HepG2 (cell line): Measurements from ENCODE around the gene ZNF367. TPM values are rescaled to one million over a fixed set of nuclear protein-coding genes. Genes with fewer than 3 reads are reported as not detected.

Source experiments
- ATAC-seq: fragments of 200-7000 bp; cut with Tn5 transposase; 3 replicates; pipeline ENCODE4 v1.9.1; 2020; ENCODE audit warnings: mild to moderate bottlenecking, moderate library complexity
- BruUV-seq: library from RNA; stranded (reverse); fragments of 400-500 nt; replicated peaks from 2 replicates; lab custom pipeline; 2021; lab: Mats Ljungman, UMichigan
- CTCF ChIA-PET: fragments of 300-600 bp; formaldehyde crosslinking; extraction: SDS; loops from one replicate; lab custom pipeline; 2021; ENCODE audit warnings: low total read pairs, inconsistent platforms, low intra/inter-chr PET ratio; lab: Yijun Ruan, JAX
- POLR2A ChIA-PET: fragments of 350-600 bp; sonication (Branson Sonifier 250); formaldehyde crosslinking; loops from one replicate; lab custom pipeline; 2020; ENCODE audit warnings: antibody characterized with exemption, inconsistent platforms; lab: Yijun Ruan, JAX
- DNase-seq: peaks from one replicate; pipeline ENCODE4 v3.0.0-alpha.2; 2015; ENCODE audit warnings: low spot score
- FAIRE-seq: peaks from 3 replicates; lab custom pipeline; 2011; peaks lifted over from hg19 to GRCh38; lab: Jason Lieb, UNC
- H2AFZ ChIP-seq: one replicate; pipeline ENCODE4 v1.6.1; 2011; ENCODE audit warnings: low read length, inconsistent platforms
- H3K27ac ChIP-seq: fragments of 300-600 bp; 3 replicates; pipeline ENCODE4 v1.8.0; 2011; ENCODE audit warnings: mixed run types, mild to moderate bottlenecking, mixed read lengths, low read length, inconsistent platforms; ENCODE audit not compliant: insufficient read depth; ENCODE audit errors: extremely low read length
- H3K27me3 ChIP-seq, 2 experiments: fragments of 200-600 bp in 1 of 2; 2 replicates in 1 of 2; 3 replicates in 1 of 2; pipeline versions ENCODE4 v1.6.0 to v1.8.0; 2011; ENCODE audit warnings: low read length in 2 of 2, mild to moderate bottlenecking in 2 of 2, moderate library complexity in 2 of 2, inconsistent platforms in 1 of 2; ENCODE audit not compliant: insufficient read depth in 2 of 2, control insufficient read depth in 1 of 2
- H3K36me3 ChIP-seq, 2 experiments: fragments of 200-600 bp in 1 of 2; replicated peaks in 1 of 2; 2 replicates in 1 of 2; 3 replicates in 1 of 2; pipeline versions ENCODE4 v1.5.1 to v1.8.0; 2011; ENCODE audit warnings: low read length in 2 of 2, inconsistent platforms in 1 of 2; ENCODE audit not compliant: insufficient read depth in 2 of 2, control insufficient read depth in 1 of 2
- H3K4me1 ChIP-seq: 2 replicates; pipeline ENCODE4 v1.5.1; 2012; ENCODE audit warnings: low read length, inconsistent platforms; ENCODE audit not compliant: insufficient read depth
- H3K4me2 ChIP-seq: 2 replicates; pipeline ENCODE4 v1.6.0; 2011; ENCODE audit warnings: low read depth, low read length, inconsistent platforms
- H3K4me3 ChIP-seq, 3 experiments: fragments of 200-600 bp in 1 of 3; sonication (generic), shearing (Covaris generic) in 1 of 3; replicated peaks in 1 of 3; 2 replicates each; pipeline ENCODE4 v1.5.1; 2011 to 2016; ENCODE audit warnings: low read length in 3 of 3, inconsistent platforms in 2 of 3, low read depth in 2 of 3, mild to moderate bottlenecking in 2 of 3, control low read depth in 1 of 3, mixed read lengths in 1 of 3; ENCODE audit not compliant: insufficient read depth in 1 of 3
- H3K79me2 ChIP-seq: one replicate; pipeline ENCODE4 v1.6.1; 2011; ENCODE audit warnings: low read length, inconsistent platforms; ENCODE audit not compliant: insufficient read depth
- H3K9ac ChIP-seq: 2 replicates; pipeline ENCODE4 v1.6.0; 2011; ENCODE audit warnings: mild to moderate bottlenecking, low read depth, low read length, inconsistent platforms; ENCODE audit not compliant: insufficient read depth
- H3K9me3 ChIP-seq: 2 replicates; pipeline ENCODE4 v1.5.1; 2012; ENCODE audit warnings: mild to moderate bottlenecking, low read length
- H4K20me1 ChIP-seq: 2 replicates; pipeline ENCODE4 v1.6.0; 2011; ENCODE audit warnings: inconsistent platforms, mild to moderate bottlenecking, low read length, moderate library complexity; ENCODE audit not compliant: insufficient read depth
- ATF7-NPFF ChIP-seq: sonication (generic); formaldehyde crosslinking; IDR thresholded peaks from 2 replicates; pipeline ENCODE4 v1.8.1; 2023; ENCODE audit warnings: mild to moderate bottlenecking, low read depth, missing genetic modification reagents, moderate library complexity
- ERF ChIP-seq: IDR thresholded peaks from 2 replicates; pipeline ENCODE4 v1.6.1; 2018; ENCODE audit warnings: missing biosample characterization, missing genetic modification reagents
- KAT2B ChIP-seq: fragments of 150-350 bp; IDR thresholded peaks from 2 replicates; pipeline ENCODE4 v1.6.1; 2014; ENCODE audit warnings: low read depth, low read length, borderline replicate concordance
- MAFF ChIP-seq: IDR thresholded peaks from 2 replicates; pipeline ENCODE4 v1.6.1; 2011; ENCODE audit warnings: low read depth, low read length, improper control_type of control experiment
- MAFK ChIP-seq, 2 experiments: IDR thresholded peaks in 1 of 2; conservative IDR thresholded peaks in 1 of 2; 2 replicates each; pipeline ENCODE4 v1.6.1; 2011; ENCODE audit warnings: improper control_type of control experiment in 2 of 2, low read length in 2 of 2
- NCOR1 ChIP-seq: fragments of 200-600 bp; sonication (generic); IDR thresholded peaks from 2 replicates; pipeline ENCODE4 v1.7.0; 2017; ENCODE audit warnings: antibody characterized with exemption, low read length, borderline replicate concordance
- PHF5A ChIP-seq: IDR thresholded peaks from one replicate; pipeline ENCODE4 v1.6.1; 2018; ENCODE audit warnings: low read depth, missing genetic modification reagents; ENCODE audit not compliant: unreplicated experiment
- POLR2A ChIP-seq, 2 experiments: IDR thresholded peaks; 2 replicates each; pipeline ENCODE4 v1.6.1; 2011; ENCODE audit warnings: low read depth in 2 of 2, low read length in 2 of 2, mild to moderate bottlenecking in 1 of 2, moderate library complexity in 1 of 2; ENCODE audit not compliant: insufficient read depth in 1 of 2
- SKI ChIP-seq: fragments of 450-650 bp; IDR thresholded peaks from one replicate; pipeline ENCODE4 v1.6.1; 2018; ENCODE audit warnings: mild to moderate bottlenecking; ENCODE audit not compliant: partially characterized antibody
- THYN1 ChIP-seq: sonication (generic); formaldehyde crosslinking; IDR thresholded peaks from 2 replicates; pipeline ENCODE4 v1.8.1; 2023; ENCODE audit warnings: low read depth, mild to moderate bottlenecking, moderate library complexity, missing genetic modification reagents, borderline replicate concordance
- ZBTB21 ChIP-seq: sonication (generic); formaldehyde crosslinking; IDR thresholded peaks from 2 replicates; pipeline ENCODE4 v1.4.0; 2020; ENCODE audit warnings: missing genetic modification reagents
- ZNF121 ChIP-seq: sonication (generic); formaldehyde crosslinking; IDR thresholded peaks from 2 replicates; pipeline ENCODE4 v1.5.0; 2020; ENCODE audit warnings: mild to moderate bottlenecking, missing genetic modification reagents
- WGBS: methylation state at CpG from one replicate; pipeline ENCODE4 v1.1.6; 2017; ENCODE audit warnings: low lambda C conversion rate; 5-methylcytosine and 5-hydroxymethylcytosine counted together
- in situ Hi-C: cut with HindIII; loops from 2 replicates; pipeline ENCODE4 v1.10.0; 2017; ENCODE audit warnings: low pct_unique_long_range_greater_than_20kb; ENCODE audit not compliant: extremely low pct_ligation_motif_present
- intact Hi-C: fragments of 100-400 bp; cut with micrococcal nuclease; formaldehyde crosslinking; loops from one replicate; pipeline ENCODE4 v1.10.0; 2022; ENCODE audit not compliant: unreplicated experiment
- polyA plus RNA-seq, 8 experiments: library from polyadenylated mRNA; depleted of rRNA in 3 of 8; stranded (reverse) in 7 of 8; unstranded in 1 of 8; fragments of >200 nt; fragmentation: Illumina TruSeq in 4 of 8; extraction: Trizol in 4 of 8; gene quantifications; 2 replicates each; pipeline versions ENCODE4 v1.2.1 to v1.2.3, GENCODE V29; 2011 to 2016; ENCODE audit warnings: low read depth in 4 of 8, missing spikeins in 1 of 8, mixed read lengths in 1 of 8; ENCODE audit not compliant: insufficient read depth in 1 of 8
- total RNA-seq, 5 experiments: library from RNA; depleted of rRNA; stranded (reverse); fragments of >200 nt; fragmentation: Illumina TruSeq; extraction: Trizol; gene quantifications; 2 replicates each; pipeline ENCODE4 v1.2.3, GENCODE V29; 2016; ENCODE audit warnings: low read depth in 1 of 5
- TF ChIP-seq, protein P1 (sequence below): sonication (generic); formaldehyde crosslinking; IDR thresholded peaks from 2 replicates; pipeline ENCODE4 v1.8.0; 2022; ENCODE audit warnings: mild to moderate bottlenecking, missing genetic modification reagents
- TF ChIP-seq, protein P2 (sequence below): sonication (generic); formaldehyde crosslinking; IDR thresholded peaks from 2 replicates; pipeline ENCODE4 v1.5.0; 2020; ENCODE audit warnings: mild to moderate bottlenecking, missing genetic modification reagents

Gene ZNF367
- total and polyA plus RNA-seq, 2 of the 13 experiments (the other 11 are each of a cell fraction or from before 2014, with no cell fraction given) = 2.9 to 7.7 TPM

DNA sequence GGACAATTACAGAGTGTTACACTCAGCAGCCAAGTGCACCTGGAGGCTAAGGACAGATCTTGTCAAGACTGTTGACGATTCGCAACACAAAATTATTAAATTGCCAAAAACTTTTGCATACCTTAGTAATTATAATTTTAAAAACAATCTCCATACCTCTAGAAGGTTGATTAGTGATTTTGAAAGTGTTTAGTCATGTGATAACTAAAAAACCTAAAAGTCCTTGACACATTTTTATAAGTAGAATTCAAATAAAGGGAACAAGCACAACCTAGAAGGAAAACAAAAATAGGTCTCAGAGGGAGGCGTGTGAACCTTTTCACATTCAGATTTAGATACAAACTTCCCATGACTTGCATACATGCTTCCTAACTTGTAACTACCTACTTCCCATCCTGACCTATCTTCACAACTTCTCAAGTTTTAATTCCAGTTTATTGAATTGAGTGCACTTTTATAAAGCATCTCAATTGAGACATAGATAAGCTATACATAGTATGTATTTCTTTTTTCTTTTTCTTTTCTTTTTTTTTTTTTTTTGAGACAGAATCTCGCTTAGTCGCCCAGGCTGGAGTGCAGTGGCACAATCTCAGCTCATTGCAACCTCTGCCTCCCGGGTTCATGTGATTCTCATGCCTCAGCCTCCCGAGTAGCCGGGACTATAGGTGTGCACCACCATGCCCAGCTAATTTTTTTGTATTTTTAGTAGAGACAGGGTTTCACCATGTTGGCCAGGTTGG is 5.8 kb downstream of the ZNF367 start:
- Histone ChIP-seq H3K4me1 (peaks cover 69% of the 10 kb centered on the region), H3K79me2 (peaks cover 82% of the 10 kb centered on the region), H3K36me3 (no peaks in the 10 kb centered on the region), H3K27me3 (no peaks in the 10 kb centered on the region; a peak in 1 of 5 replicates), H4K20me1 (no peaks in the 10 kb centered on the region; the same call in 1 of the 2 replicates), H3K9me3 (no peaks in the 10 kb centered on the region), H3K9ac (no peak overlapping the region), H2AFZ (no peak overlapping the region), H3K4me3 (no peak overlapping the region), H3K27ac (no peak overlapping the region), H3K4me2 (no peak overlapping the region)
- in situ Hi-C loops (no loop called here), intact Hi-C loops (no loop called here)
- ChIA-PET CTCF (no interaction called here), POLR2A (no interaction called here)
- 90% methylated on average over 8 of the region's 8 CpGs for WGBS
- FAIRE-seq (no peak), DNase-seq (no peak), ATAC-seq (no peak)
- no peak for TF ChIP-seq SKI
- TF ChIP-seq POLR2A (IDR thresholded peaks at IDR 0.05; ENCODE audit: insufficient read depth in 1 of 2, low read depth in 2 of 2, low read length in 2 of 2) = 0 out of 4 replicates have a peak, but pooled peaks of 1 of the 2 experiments have one; percentile 24
- no TSS peak for BruUV-seq

DNA sequence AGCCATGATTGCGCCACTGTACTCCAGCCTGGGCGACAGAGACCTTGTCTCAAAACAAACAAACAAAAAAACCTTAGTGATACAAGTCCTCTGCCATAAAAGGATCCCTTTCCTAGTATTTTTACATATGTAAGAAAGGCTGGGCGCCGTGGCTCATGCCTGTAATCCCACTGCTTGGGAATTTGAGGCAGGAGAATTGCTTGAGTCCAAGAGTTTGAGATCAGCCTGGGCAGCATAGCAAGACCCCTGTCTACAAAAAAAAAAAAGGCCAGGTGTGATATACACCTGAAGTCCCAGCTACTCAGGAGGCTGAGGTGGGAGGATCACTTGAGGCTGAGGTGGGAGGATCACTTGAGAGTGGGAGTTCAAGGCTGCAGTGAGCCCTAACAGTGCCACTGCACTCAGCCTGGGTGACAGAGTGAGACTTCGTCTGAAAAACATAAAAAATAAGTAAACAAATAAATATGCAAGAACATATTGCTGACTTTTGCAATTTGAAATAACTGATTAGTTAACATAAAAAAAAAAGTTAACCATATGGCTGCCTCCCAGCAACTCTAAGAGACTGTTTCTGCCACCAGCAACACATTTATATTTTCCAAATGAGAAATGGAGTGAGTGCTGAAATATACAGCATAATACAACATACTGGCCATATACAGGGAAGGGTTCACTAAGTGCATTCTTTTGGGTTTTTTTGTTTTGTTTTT is 6.9 kb downstream of the ZNF367 start:
- intact Hi-C loops = no loop called here

More for the DNA sequence above, 6.9 kb downstream of the ZNF367 start:
- Histone ChIP-seq H3K27ac (no peak overlapping the region), H3K79me2 (peaks cover 81% of the 10 kb centered on the region), H3K9me3 (no peaks in the 10 kb centered on the region), H2AFZ (no peak overlapping the region), H3K9ac (no peak overlapping the region), H3K27me3 (no peaks in the 10 kb centered on the region)
- in situ Hi-C loops = no loop called here
- BruUV-seq = no TSS peak
- no peak for FAIRE-seq
- TF ChIP-seq MAFK (conservative IDR thresholded peaks at IDR 0.05 in 1 of 2, IDR thresholded peaks at IDR 0.05 in 1 of 2; ENCODE audit: low read length in 2 of 2) (peak; percentile 7 to 64; a peak in 2 of 4 replicates), MAFF (peak; percentile 56), ZNF121 (CRISPR knock-in tag) (peak; percentile 92), KAT2B (no peak), THYN1 (CRISPR knock-in tag) (no peak), ZBTB21 (CRISPR knock-in tag) (no peak), ERF (CRISPR knock-in tag) (no peak), PHF5A (no peak), NCOR1 (no peak), ATF7-NPFF (CRISPR knock-in tag) (no peak)
- TF ChIP-seq, protein P1, sequence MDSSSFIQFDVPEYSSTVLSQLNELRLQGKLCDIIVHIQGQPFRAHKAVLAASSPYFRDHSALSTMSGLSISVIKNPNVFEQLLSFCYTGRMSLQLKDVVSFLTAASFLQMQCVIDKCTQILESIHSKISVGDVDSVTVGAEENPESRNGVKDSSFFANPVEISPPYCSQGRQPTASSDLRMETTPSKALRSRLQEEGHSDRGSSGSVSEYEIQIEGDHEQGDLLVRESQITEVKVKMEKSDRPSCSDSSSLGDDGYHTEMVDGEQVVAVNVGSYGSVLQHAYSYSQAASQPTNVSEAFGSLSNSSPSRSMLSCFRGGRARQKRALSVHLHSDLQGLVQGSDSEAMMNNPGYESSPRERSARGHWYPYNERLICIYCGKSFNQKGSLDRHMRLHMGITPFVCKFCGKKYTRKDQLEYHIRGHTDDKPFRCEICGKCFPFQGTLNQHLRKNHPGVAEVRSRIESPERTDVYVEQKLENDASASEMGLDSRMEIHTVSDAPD (CRISPR knock-in tag) = no peak
- TF ChIP-seq, protein P2, sequence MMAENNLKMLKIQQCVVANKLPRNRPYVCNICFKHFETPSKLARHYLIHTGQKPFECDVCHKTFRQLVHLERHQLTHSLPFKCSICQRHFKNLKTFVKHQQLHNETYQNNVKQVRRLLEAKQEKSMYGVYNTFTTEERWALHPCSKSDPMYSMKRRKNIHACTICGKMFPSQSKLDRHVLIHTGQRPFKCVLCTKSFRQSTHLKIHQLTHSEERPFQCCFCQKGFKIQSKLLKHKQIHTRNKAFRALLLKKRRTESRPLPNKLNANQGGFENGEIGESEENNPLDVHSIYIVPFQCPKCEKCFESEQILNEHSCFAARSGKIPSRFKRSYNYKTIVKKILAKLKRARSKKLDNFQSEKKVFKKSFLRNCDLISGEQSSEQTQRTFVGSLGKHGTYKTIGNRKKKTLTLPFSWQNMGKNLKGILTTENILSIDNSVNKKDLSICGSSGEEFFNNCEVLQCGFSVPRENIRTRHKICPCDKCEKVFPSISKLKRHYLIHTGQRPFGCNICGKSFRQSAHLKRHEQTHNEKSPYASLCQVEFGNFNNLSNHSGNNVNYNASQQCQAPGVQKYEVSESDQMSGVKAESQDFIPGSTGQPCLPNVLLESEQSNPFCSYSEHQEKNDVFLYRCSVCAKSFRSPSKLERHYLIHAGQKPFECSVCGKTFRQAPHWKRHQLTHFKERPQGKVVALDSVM = peak; percentile 58
- TF ChIP-seq, all 625 proteins: peak for 4
- Histone ChIP-seq H3K36me3 (no peaks in the 10 kb centered on the region), H3K4me1 (peaks cover 69% of the 10 kb centered on the region), H4K20me1 (no peaks in the 10 kb centered on the region; the same call in 1 of the 2 replicates), H3K4me2 (no peak overlapping the region), H3K4me3 (no peak overlapping the region)
- ChIA-PET POLR2A (interaction anchor here (0.9 kb wide), 1 partner anchor 29 kb away, joined by 3 read pairs; no protein-coding TSS in a partner anchor), CTCF (no interaction called here)
- ATAC-seq (no peak), DNase-seq (no peak)
- 90% methylated on average over 5 of the region's 5 CpGs for WGBS
